HCT116 (cell line): ENCODE data around the gene CLDN12. TPM values are rescaled to one million over a fixed set of nuclear protein-coding genes. Genes with fewer than 3 reads are reported as not detected.

Experiments
- ATAC-seq: fragments of 200-7000 bp; cut with Tn5 transposase; 2 replicates; pipeline ENCODE4 v1.9.1; 2020; ENCODE audit warnings: mild to moderate bottlenecking, moderate library complexity
- BruUV-seq: library from RNA; stranded (reverse); fragments of 400-500 nt; replicated peaks from 2 replicates; lab custom pipeline; 2021; lab: Mats Ljungman, UMichigan
- CTCF ChIA-PET: fragments of 300-600 bp; sonication (Branson Sonifier 250); formaldehyde crosslinking; loops from one replicate; lab custom pipeline; 2021; ENCODE audit warnings: antibody characterized with exemption; lab: Charles Lee
- POLR2A ChIA-PET: fragments of 300-600, 350-600 bp; sonication (Branson Sonifier 250); formaldehyde crosslinking; loops from one replicate; lab custom pipeline; 2021; ENCODE audit warnings: antibody characterized with exemption; lab: Charles Lee
- RAD21 ChIA-PET, 2 experiments: fragments of 300-600 bp; sonication (Branson Sonifier 250); formaldehyde crosslinking; loops; one replicate each; lab custom pipeline; 2023; ENCODE audit warnings: low total read pairs in 2 of 2; ENCODE audit not compliant: uncharacterized antibody in 2 of 2, unreplicated experiment in 2 of 2, low non-redundant PET in 1 of 2; lab: Charles Lee
- DNase-seq: peaks from one replicate; pipeline ENCODE4 v3.0.0-alpha.2; 2010; ENCODE audit warnings: low read depth, low spot score
- H2AFZ ChIP-seq: fragments of 200-600 bp; shearing (Covaris generic), sonication (generic); 2 replicates; pipeline ENCODE4 v1.6.1; 2017; ENCODE audit warnings: low read depth, mixed run types, mixed read lengths, antibody characterized with exemption, low read length; ENCODE audit not compliant: poor library complexity, severe bottlenecking
- H3K27ac ChIP-seq: 2 replicates; pipeline ENCODE4 v1.5.1; 2012; ENCODE audit warnings: low read depth, low read length
- H3K27me3 ChIP-seq: fragments of 200-600 bp; sonication (generic); 2 replicates; pipeline ENCODE4 v1.6.1; 2016; ENCODE audit warnings: mixed run types, low read length, mixed read lengths; ENCODE audit not compliant: insufficient read depth
- H3K36me3 ChIP-seq, 2 experiments: fragments of 200-500 bp in 1 of 2; fragments of 200-600 bp in 1 of 2; sonication (Bioruptor generic) in 1 of 2; sonication (generic) in 1 of 2; 2 replicates each; pipeline versions ENCODE4 v1.5.1 to v1.6.1; 2014 to 2016; ENCODE audit warnings: low read length in 2 of 2, inconsistent platforms in 1 of 2, mixed read lengths in 1 of 2, mixed run types in 1 of 2; ENCODE audit not compliant: insufficient read depth in 2 of 2, control insufficient read depth in 1 of 2
- H3K4me1 ChIP-seq, 2 experiments: fragments of 200-600 bp in 1 of 2; sonication (generic) in 1 of 2; 2 replicates each; pipeline versions ENCODE4 v1.5.1 to v1.6.1; 2012 to 2017; ENCODE audit warnings: low read length in 2 of 2, inconsistent platforms in 1 of 2, mild to moderate bottlenecking in 1 of 2, mixed read lengths in 1 of 2, mixed run types in 1 of 2, moderate library complexity in 1 of 2; ENCODE audit not compliant: insufficient read depth in 2 of 2, control insufficient read depth in 1 of 2
- H3K4me2 ChIP-seq: fragments of 200-600 bp; sonication (generic); 2 replicates; pipeline ENCODE4 v1.6.1; 2017; ENCODE audit warnings: mixed run types, low read length, mixed read lengths
- H3K4me3 ChIP-seq, 2 experiments: fragments of 200-600 bp in 1 of 2; sonication (generic) in 1 of 2; replicated peaks in 1 of 2; 2 replicates each; pipeline ENCODE4 v1.5.1; 2011 to 2016; ENCODE audit warnings: low read length in 2 of 2, control low read depth in 1 of 2, low read depth in 1 of 2, mild to moderate bottlenecking in 1 of 2, mixed read lengths in 1 of 2, mixed run types in 1 of 2
- H3K79me2 ChIP-seq: fragments of 200-600 bp; sonication (generic); 2 replicates; pipeline ENCODE4 v1.6.1; 2017; ENCODE audit warnings: mild to moderate bottlenecking, mixed run types, low read length, moderate library complexity, mixed read lengths; ENCODE audit not compliant: insufficient read depth
- H3K9ac ChIP-seq: fragments of 200-600 bp; sonication (generic); 2 replicates; pipeline ENCODE4 v1.6.1; 2016; ENCODE audit warnings: low read length, mixed read lengths
- H3K9me2 ChIP-seq: fragments of 200-600 bp; sonication (generic), shearing (Covaris generic); 2 replicates; pipeline ENCODE4 v1.6.1; 2017; ENCODE audit warnings: mixed run types, mild to moderate bottlenecking, moderate library complexity; ENCODE audit not compliant: insufficient read depth
- H3K9me3 ChIP-seq, 2 experiments: fragments of 200-500 bp in 1 of 2; fragments of 200-600 bp in 1 of 2; sonication (Bioruptor generic) in 1 of 2; sonication (generic) in 1 of 2; 2 replicates each; pipeline ENCODE4 v1.6.1; 2014 to 2017; ENCODE audit warnings: low read length in 2 of 2, mixed read lengths in 2 of 2, inconsistent platforms in 1 of 2, low read depth in 1 of 2, mild to moderate bottlenecking in 1 of 2, mixed run types in 1 of 2, moderate library complexity in 1 of 2; ENCODE audit not compliant: control insufficient read depth in 1 of 2, insufficient read depth in 1 of 2
- H4K20me1 ChIP-seq: fragments of 200-600 bp; sonication (generic), shearing (Covaris generic); 2 replicates; pipeline ENCODE4 v1.6.1; 2017; ENCODE audit warnings: mixed run types, mild to moderate bottlenecking, moderate library complexity; ENCODE audit not compliant: insufficient read depth
- CEBPB ChIP-seq: IDR thresholded peaks from 2 replicates; pipeline ENCODE4 v1.6.1; 2012; ENCODE audit warnings: low read depth
- EZH2phosphoT487 ChIP-seq: fragments of 200-600 bp; IDR thresholded peaks from 2 replicates; pipeline ENCODE4 v1.6.1; 2018; ENCODE audit warnings: antibody characterized with exemption, borderline replicate concordance
- FOSL1 ChIP-seq: IDR thresholded peaks from 2 replicates; pipeline ENCODE4 v1.6.1; 2012; ENCODE audit warnings: low read depth
- POLR2AphosphoS5 ChIP-seq: IDR thresholded peaks from 2 replicates; pipeline ENCODE4 v1.6.1; 2011; ENCODE audit warnings: mild to moderate bottlenecking, low read depth, low read length, moderate library complexity
- RAD21 ChIP-seq: IDR thresholded peaks from 2 replicates; pipeline ENCODE4 v1.6.1; 2012; ENCODE audit warnings: low read depth, mild to moderate bottlenecking
- SRF ChIP-seq: IDR thresholded peaks from 2 replicates; pipeline ENCODE4 v1.6.1; 2012; ENCODE audit warnings: low read depth
- YY1 ChIP-seq: IDR thresholded peaks from 2 replicates; pipeline ENCODE4 v1.6.1; 2011; ENCODE audit warnings: low read length, low read depth, moderate library complexity, mild to moderate bottlenecking; ENCODE audit not compliant: insufficient replicate concordance; ENCODE audit errors: extremely low read depth
- ZFX ChIP-seq: fragments of 450-650 bp; IDR thresholded peaks from 2 replicates; pipeline ENCODE4 v1.6.1; 2017
- ZNF274 ChIP-seq: fragments of 200-500 bp; sonication (Bioruptor generic); IDR thresholded peaks from 2 replicates; pipeline ENCODE4 v1.6.1; 2014; ENCODE audit warnings: mild to moderate bottlenecking, low read depth, low read length, inconsistent platforms
- intact Hi-C: fragments of 100-400 bp; cut with micrococcal nuclease; formaldehyde crosslinking; loops from 2 replicates; pipeline ENCODE4 v1.10.0; 2022
- total RNA-seq: library from RNA; stranded (reverse); gene quantifications from one replicate; pipeline ENCODE4 v1.2.1, GENCODE V29; 2021; ENCODE audit not compliant: unreplicated experiment
- TF ChIP-seq, protein P1 (sequence below): IDR thresholded peaks from 2 replicates; pipeline ENCODE4 v1.6.1; 2012

CLDN12 gene
- total RNA-seq, 1 experiment from 2014 or later: 30.6 TPM

DNA sequence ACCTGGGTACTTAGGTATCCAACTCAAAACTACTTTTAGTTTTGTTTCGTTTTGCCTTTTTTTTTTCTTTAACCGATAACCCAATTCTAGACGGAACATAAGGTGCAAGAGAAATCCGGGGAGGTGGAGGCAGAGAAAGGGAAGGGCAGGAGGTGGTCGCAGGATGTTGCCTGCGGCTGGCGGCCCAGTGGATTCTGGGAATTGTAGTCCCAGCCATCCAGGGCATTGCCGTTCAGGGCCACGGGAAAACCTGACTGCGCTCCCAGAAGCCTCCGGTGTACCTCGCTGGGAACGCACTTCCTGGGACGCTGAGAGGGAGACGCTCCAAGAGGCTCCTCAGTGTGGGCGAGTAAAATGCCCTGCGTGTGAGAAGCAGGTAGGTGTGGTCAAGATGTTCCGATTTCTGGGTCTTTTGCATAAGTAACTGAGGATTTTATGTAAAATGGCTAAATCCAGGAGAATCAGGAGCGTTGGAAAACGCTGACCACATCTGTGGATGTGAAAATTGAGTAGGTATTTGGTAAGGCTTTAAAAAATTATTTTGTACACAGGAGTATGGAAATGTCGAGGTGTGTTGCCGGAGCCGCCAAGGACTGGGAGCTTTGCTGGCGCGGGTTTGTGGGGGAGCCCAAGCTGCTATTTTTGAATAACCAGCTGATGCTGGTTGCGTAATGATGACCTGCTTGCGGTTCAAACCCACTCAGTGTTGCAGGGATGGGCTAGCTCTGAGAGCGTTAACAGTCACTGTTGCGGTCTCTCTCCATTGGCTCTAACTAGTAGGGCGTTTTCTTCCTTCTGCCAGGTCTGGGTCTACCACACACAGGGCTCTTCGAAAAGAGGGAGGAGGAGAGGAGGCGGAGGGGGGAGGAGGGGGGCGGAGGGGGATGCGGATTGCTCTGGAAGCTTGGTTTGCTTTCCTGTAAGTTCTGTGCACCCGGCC is at the start of gene CLDN12 (continued):
- TF ChIP-seq EZH2phosphoT487: no peak
- no peak for TF ChIP-seq ZNF274
- TF ChIP-seq CEBPB: peak; percentile 81
- no peak for TF ChIP-seq ZFX
- TF ChIP-seq POLR2AphosphoS5: peak; percentile 97
- TF ChIP-seq, protein P1, sequence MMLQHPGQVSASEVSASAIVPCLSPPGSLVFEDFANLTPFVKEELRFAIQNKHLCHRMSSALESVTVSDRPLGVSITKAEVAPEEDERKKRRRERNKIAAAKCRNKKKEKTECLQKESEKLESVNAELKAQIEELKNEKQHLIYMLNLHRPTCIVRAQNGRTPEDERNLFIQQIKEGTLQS: no peak
- no peak for TF ChIP-seq RAD21
- peak; percentile 70 for TF ChIP-seq YY1

DNA sequence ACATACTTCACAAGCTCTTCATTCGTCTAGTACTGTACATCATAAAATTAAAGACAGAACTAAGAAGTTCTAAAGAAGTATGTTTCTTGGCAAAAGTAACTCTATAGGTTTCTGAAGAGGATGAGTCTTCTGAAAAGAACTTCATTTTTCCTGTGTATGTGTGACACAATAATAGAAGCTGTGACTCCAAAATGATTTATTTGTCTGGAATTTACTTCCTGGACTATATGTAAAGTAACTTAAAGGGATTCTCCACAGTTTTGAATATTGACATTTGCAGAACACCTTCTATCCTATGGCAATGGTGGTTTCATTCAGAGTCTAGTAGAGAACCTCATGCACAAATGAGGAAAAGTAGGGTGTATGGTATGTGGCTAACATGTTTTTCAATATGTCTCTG is 19.8 kb upstream of the CLDN12 start:
- POLR2A ChIA-PET: no interaction called here
- ATAC-seq: no peak
- no peaks in the 10 kb centered on the region for H3K79me2 ChIP-seq
- no peak overlapping the region for H3K4me3 ChIP-seq
- no peak overlapping the region for H3K27ac ChIP-seq
- H3K4me2 ChIP-seq: peak overlapping the region; percentile 0; the same call in 1 of the 2 replicates
- no peak overlapping the region for H3K9ac ChIP-seq
- intact Hi-C loops: no loop called here
- no peaks in the 10 kb centered on the region for H4K20me1 ChIP-seq
- TF ChIP-seq SRF: no peak
- 0 out of 2 replicates have a peak, but pooled peaks have one; percentile 9 for TF ChIP-seq FOSL1
- TF ChIP-seq EZH2phosphoT487: no peak
- TF ChIP-seq RAD21: no peak
- no peak for TF ChIP-seq ZFX
- BruUV-seq: no TSS peak
- no peak for DNase-seq
- RAD21 ChIA-PET: no interaction called here
- H3K36me3 ChIP-seq: peaks cover 11 to 36% of the 10 kb centered on the region in 2 experiments; a peak in 3 of 4 replicates
- H3K9me2 ChIP-seq: no peaks in the 10 kb centered on the region
- no peaks in the 10 kb centered on the region for H3K27me3 ChIP-seq
- peaks cover 0 to 14% of the 10 kb centered on the region in 2 experiments; a peak in 1 of 4 replicates for H3K4me1 ChIP-seq
- H3K9me3 ChIP-seq: no peaks in the 10 kb centered on the region
- CTCF ChIA-PET: no interaction called here
- no peak overlapping the region for H2AFZ ChIP-seq
